Naive thymus-derived CD4-positive, alpha-beta T cell (primary cell): ENCODE measurements around the gene ARMC9. TPM values are rescaled to one million over a fixed set of nuclear protein-coding genes. Genes with fewer than 3 reads are reported as not detected.
A peak's percentile ranks its signal among the peaks of the same experiment; 100 is the strongest.
"Not testable (repeated sequence)": the region's sequence is repeated elsewhere in the genome, so short reads cannot be mapped to it uniquely, and the experiment has no call there.

Source experiments
- ATAC-seq: fragments of 150-1000 bp; cut with Tn5 transposase; 2 replicates; pipeline ENCODE4 v1.10.0; 2021; ENCODE audit warnings: mild to moderate bottlenecking, moderate library complexity
- CTCF ChIA-PET: fragments of 350-600 bp; sonication (Branson Sonifier 250); formaldehyde crosslinking; loops from one replicate; lab custom pipeline; 2021; ENCODE audit warnings: antibody characterized with exemption; lab: Charles Lee
- POLR2A ChIA-PET: fragments of 350-600 bp; sonication (Branson Sonifier 250); formaldehyde crosslinking; loops from one replicate; lab custom pipeline; 2021; ENCODE audit warnings: antibody characterized with exemption, inconsistent platforms; lab: Charles Lee
- DNase-seq, 9 donors: peaks; one replicate each; pipeline versions ENCODE4 v3.0.0 to v3.0.0-alpha.2; 2020 to 2022; ENCODE audit warnings: mixed read lengths in 1 of 9
- H3K27ac ChIP-seq: one replicate; pipeline ENCODE4 v1.7.0; 2013; ENCODE audit warnings: mild to moderate bottlenecking, low read depth, low read length, moderate library complexity
- H3K27me3 ChIP-seq, 2 donors: one replicate each; pipeline ENCODE4 v1.7.0; 2013; ENCODE audit warnings: low read length in 2 of 2, mild to moderate bottlenecking in 2 of 2, moderate library complexity in 2 of 2; ENCODE audit not compliant: control insufficient read depth in 2 of 2, insufficient read depth in 2 of 2
- H3K36me3 ChIP-seq, 3 experiments: 1 replicate in 2 of 3; 2 replicates in 1 of 3; pipeline ENCODE4 v1.7.0; 2013; ENCODE audit warnings: low read length in 3 of 3, mild to moderate bottlenecking in 3 of 3, moderate library complexity in 1 of 3; ENCODE audit not compliant: insufficient read depth in 3 of 3, control insufficient read depth in 2 of 3
- H3K4me1 ChIP-seq, 2 donors: one replicate each; pipeline ENCODE4 v1.7.0; 2013; ENCODE audit warnings: low read length in 2 of 2, mild to moderate bottlenecking in 2 of 2, moderate library complexity in 1 of 2; ENCODE audit not compliant: control insufficient read depth in 2 of 2, insufficient read depth in 2 of 2
- H3K4me3 ChIP-seq: 2 replicates; pipeline ENCODE4 v1.7.0; 2013; ENCODE audit warnings: mild to moderate bottlenecking, low read length
- H3K9me3 ChIP-seq, 3 experiments: 1 replicate in 2 of 3; 2 replicates in 1 of 3; pipeline ENCODE4 v1.7.0; 2013; ENCODE audit warnings: low read length in 3 of 3; ENCODE audit not compliant: control insufficient read depth in 2 of 3
- H3K27ac Mint-ChIP-seq, 9 donors: one replicate each; pipeline ENCODE4 v1.8.0; 2020 to 2022; ENCODE audit warnings: mixed read lengths in 9 of 9, mild to moderate bottlenecking in 8 of 9, moderate library complexity in 5 of 9, inconsistent platforms in 2 of 9
- H3K27me3 Mint-ChIP-seq, 5 donors: one replicate each; pipeline ENCODE4 v1.8.0; 2021 to 2022; ENCODE audit warnings: mixed read lengths in 5 of 5, mild to moderate bottlenecking in 1 of 5
- H3K36me3 Mint-ChIP-seq, 5 donors: one replicate each; pipeline ENCODE4 v1.8.0; 2020 to 2022; ENCODE audit warnings: mixed read lengths in 5 of 5, mild to moderate bottlenecking in 3 of 5, inconsistent platforms in 1 of 5
- H3K4me1 Mint-ChIP-seq, 7 donors: one replicate each; pipeline ENCODE4 v1.8.0; 2020 to 2022; ENCODE audit warnings: mixed read lengths in 7 of 7, mild to moderate bottlenecking in 3 of 7, inconsistent platforms in 1 of 7
- H3K4me3 Mint-ChIP-seq, 10 donors: one replicate each; pipeline ENCODE4 v1.8.0; 2020 to 2022; ENCODE audit warnings: mild to moderate bottlenecking in 10 of 10, mixed read lengths in 10 of 10, moderate library complexity in 6 of 10, inconsistent platforms in 2 of 10
- H3K9me3 Mint-ChIP-seq, 11 donors: one replicate each; pipeline ENCODE4 v1.8.0; 2020 to 2022; ENCODE audit warnings: mixed read lengths in 11 of 11, mild to moderate bottlenecking in 4 of 11, inconsistent platforms in 1 of 11, moderate library complexity in 1 of 11
- intact Hi-C, 2 donors: fragments of 100-400 bp; cut with micrococcal nuclease; formaldehyde crosslinking; loops; one replicate each; pipeline ENCODE4 v1.15.1; 2023
- polyA plus RNA-seq, 2 donors: library from polyadenylated mRNA; unstranded; fragments of 300-500 nt; fragmentation: Illumina TruSeq; gene quantifications; one replicate each; pipeline ENCODE4 v1.2.3, GENCODE V29; 2021
- total RNA-seq, 6 experiments: library from RNA in 5 of 6; stranded (reverse) in 5 of 6; gene quantifications; 1 replicate in 5 of 6; 2 replicates in 1 of 6; pipeline ENCODE4 v1.2.3 and lab custom pipeline; 2021 to 2026

Gene ARMC9
- total and polyA plus RNA-seq, 7 experiments from 2014 or later: 0.45 to 2.0 (median 0.85) TPM

GRCh38 chr2:231397928-231398294 is 199.5 kb downstream of the ARMC9 start:
- Mint-ChIP-seq H3K27me3 (peaks cover 15 to 39% (median 20%) of the 10 kb centered on the region in 5 donors), H3K9me3 (no peaks in the 10 kb centered on the region), H3K27ac (no peak overlapping the region), H3K4me1 (peaks cover 0 to 17% (median 8%) of the 10 kb centered on the region in 7 donors), H3K4me3 (peak overlapping the region in 1 of 10 donors; percentile 53), H3K36me3 (no peaks in the 10 kb centered on the region)
- DNase-seq (no peak), ATAC-seq (no peak)
- Histone ChIP-seq H3K4me3 (no peak overlapping the region), H3K4me1 (peaks cover 0 to 10% of the 10 kb centered on the region in 2 donors), H3K27ac (no peak overlapping the region), H3K36me3 (no peaks in the 10 kb centered on the region), H3K9me3 (no peaks in the 10 kb centered on the region), H3K27me3 (no peaks in the 10 kb centered on the region)
- POLR2A ChIA-PET: no interaction called here
- intact Hi-C loops: no loop called here
- CTCF ChIA-PET: no interaction called here

DNA sequence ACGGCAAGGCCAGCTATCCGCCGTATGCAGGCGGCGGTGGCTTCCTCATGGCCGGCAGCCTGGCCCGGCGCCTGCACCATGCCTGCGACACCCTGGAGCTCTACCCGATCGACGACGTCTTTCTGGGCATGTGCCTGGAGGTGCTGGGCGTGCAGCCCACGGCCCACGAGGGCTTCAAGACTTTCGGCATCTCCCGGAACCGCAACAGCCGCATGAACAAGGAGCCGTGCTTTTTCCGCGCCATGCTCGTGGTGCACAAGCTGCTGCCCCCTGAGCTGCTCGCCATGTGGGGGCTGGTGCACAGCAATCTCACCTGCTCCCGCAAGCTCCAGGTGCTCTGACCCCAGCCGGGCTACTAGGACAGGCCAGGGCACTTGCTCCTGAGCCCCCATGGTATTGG is 200.2 kb downstream of the ARMC9 start:
- peaks cover 0 to 7% of the 10 kb centered on the region in 2 donors for H3K4me1 ChIP-seq
- DNase-seq (no peak), ATAC-seq (no peak)
- H3K27ac ChIP-seq: no peak overlapping the region
- no peak overlapping the region for H3K4me3 Mint-ChIP-seq
- no peaks in the 10 kb centered on the region for H3K36me3 ChIP-seq
- H3K36me3 Mint-ChIP-seq: no peaks in the 10 kb centered on the region
- H3K27ac Mint-ChIP-seq: no peak overlapping the region
- no peaks in the 10 kb centered on the region for H3K27me3 ChIP-seq
- H3K9me3 Mint-ChIP-seq: no peaks in the 10 kb centered on the region
- POLR2A ChIA-PET: no interaction called here
- peaks cover 0 to 11% (median 5%) of the 10 kb centered on the region in 7 donors for H3K4me1 Mint-ChIP-seq
- no peaks in the 10 kb centered on the region for H3K9me3 ChIP-seq
- no peak overlapping the region for H3K4me3 ChIP-seq
- H3K27me3 Mint-ChIP-seq: peaks cover 11 to 35% (median 20%) of the 10 kb centered on the region in 5 donors
- intact Hi-C loops: no loop called here
- CTCF ChIA-PET: no interaction called here

DNA sequence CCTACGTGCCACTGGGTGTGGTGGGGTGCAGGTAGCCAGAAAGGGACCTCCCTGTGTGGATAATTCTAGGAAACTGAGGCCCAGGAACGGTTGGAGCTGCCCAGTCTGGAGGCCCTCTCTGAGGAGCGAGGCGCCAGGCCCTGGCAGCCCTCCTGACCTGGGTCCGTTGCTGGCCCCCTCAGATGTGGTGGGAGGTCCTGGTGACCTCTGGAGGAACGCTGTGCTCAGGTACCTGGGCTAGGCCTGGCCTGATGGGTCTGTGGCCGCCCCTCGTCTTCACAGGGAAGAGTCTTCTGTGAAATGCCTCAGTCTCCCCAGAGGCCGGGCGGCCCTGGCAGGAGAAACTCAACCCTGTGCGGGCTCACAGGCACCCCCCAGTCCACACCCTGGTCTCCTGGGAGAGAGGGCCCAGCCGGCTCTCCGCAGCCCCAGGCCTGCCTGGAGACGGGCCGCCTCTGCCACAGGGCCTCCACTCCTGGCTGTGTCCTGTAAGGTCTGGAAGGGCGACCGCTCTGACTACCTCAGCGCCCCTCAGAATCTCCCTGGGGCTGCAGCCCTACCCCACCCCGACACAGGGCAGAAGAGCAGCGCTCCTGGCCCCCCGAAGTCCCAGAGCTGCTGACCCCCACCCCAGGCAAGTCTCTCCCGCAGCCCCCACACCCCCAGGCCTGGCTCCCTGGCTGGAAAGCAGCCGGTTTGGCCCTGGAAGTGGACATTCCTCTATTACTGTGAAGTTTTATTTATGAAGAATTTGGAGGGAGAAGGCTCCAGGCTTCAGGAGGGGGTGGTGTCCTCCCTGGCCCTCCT is 200.8 kb downstream of the ARMC9 start:
- H3K9me3 ChIP-seq: no peaks in the 10 kb centered on the region
- no peak overlapping the region for H3K27ac ChIP-seq
- Mint-ChIP-seq H3K27ac (no peak overlapping the region), H3K36me3 (no peaks in the 10 kb centered on the region), H3K9me3 (no peaks in the 10 kb centered on the region), H3K27me3 (peaks cover 9 to 33% (median 18%) of the 10 kb centered on the region in 5 donors), H3K4me1 (peaks cover 0 to 8% (median 5%) of the 10 kb centered on the region in 7 donors), H3K4me3 (no peak overlapping the region)
- H3K36me3 ChIP-seq: no peaks in the 10 kb centered on the region
- DNase-seq: no peak
- no peaks in the 10 kb centered on the region for H3K27me3 ChIP-seq
- ChIA-PET CTCF (no interaction called here), POLR2A (no interaction called here)
- no peak overlapping the region for H3K4me3 ChIP-seq
- intact Hi-C loops: no loop called here
- H3K4me1 ChIP-seq: no peaks in the 10 kb centered on the region
- ATAC-seq: no peak

DNA sequence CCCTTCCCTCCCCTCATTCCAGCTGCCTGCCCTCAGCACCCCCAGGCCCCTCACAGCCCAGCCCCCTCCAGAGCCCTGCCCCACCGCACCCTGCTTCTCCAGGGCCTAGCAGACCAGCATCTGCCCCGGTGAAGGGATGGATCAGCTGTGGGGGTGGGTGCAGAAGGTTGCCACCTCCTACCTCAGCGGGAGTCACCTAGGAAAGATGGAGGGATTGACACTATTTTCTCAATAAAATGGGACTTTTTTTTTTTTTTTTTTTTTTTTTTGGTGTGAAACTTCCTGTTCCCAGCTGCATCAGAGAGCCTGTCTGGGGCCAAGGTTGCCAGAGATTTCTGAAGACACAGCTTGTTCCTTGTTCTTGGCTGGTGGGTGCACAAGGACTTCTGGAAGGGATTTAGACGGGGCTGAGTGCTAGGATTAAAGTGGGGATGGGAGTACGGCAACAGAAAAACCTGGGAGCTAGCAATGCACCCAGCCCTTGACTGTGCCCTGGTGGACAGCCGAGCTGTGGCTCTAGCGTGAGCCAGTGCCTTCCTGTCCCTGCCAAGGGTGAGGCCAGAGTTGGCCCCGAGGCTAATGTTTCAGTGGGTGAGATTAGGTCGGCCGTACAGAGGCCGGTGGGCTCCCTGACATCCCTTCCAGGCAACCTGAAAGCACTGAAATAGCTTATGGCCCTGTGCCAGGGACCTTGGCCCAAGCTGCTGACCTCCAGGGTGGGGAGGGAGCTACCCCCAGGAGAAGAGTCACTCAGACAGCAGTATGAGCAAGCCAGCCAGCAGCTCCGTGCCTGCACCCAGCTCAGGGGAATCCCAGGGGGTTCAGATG is 201.6 kb downstream of the ARMC9 start:
- Mint-ChIP-seq H3K27me3 (peaks cover 1 to 27% (median 9%) of the 10 kb centered on the region in 5 donors), H3K27ac (no peak overlapping the region), H3K4me3 (no peak overlapping the region), H3K36me3 (no peaks in the 10 kb centered on the region), H3K4me1 (peaks cover 0 to 7% (median 2%) of the 10 kb centered on the region in 7 donors), H3K9me3 (no peaks in the 10 kb centered on the region)
- no peak overlapping the region for H3K4me3 ChIP-seq
- no peaks in the 10 kb centered on the region for H3K36me3 ChIP-seq
- no peaks in the 10 kb centered on the region for H3K4me1 ChIP-seq
- no peaks in the 10 kb centered on the region for H3K9me3 ChIP-seq
- intact Hi-C loops: no loop called here
- ATAC-seq (no peak), DNase-seq (no peak)
- ChIA-PET CTCF (interaction anchor here (0.7 kb wide), 1 partner anchor 275 kb away, joined by 3 read pairs; the partner anchor contains the start of gene HTR2B), POLR2A (interaction anchor here (0.6 kb wide), 1 partner anchor 53 kb away, joined by 3 read pairs; no protein-coding TSS in a partner anchor)
- H3K27ac ChIP-seq: no peak overlapping the region
- no peaks in the 10 kb centered on the region for H3K27me3 ChIP-seq

DNA sequence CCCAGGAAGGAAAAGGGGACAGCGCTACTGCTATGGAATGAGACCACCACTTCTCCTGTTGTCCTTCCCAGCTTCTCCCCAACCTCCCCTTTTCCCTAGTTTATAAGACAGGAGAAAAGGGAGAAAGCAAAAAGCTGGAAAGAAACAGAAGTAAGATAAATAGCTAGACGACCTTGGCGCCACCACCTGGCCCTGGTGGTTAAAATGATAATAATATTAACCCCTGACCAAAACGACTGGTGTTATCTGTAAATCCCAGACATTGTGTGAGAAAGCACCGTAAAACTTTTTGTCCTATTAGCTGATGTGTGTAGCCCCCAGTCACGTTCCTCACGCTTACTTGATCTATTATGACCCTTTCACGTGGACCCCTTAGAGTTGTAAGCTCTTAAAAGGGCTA is 202.2 kb downstream of the ARMC9 start:
- H3K27ac ChIP-seq, H3K36me3 Mint-ChIP-seq, H3K27me3 ChIP-seq, H3K9me3 Mint-ChIP-seq, H3K27ac Mint-ChIP-seq, POLR2A ChIA-PET, ATAC-seq, H3K9me3 ChIP-seq, H3K4me3 Mint-ChIP-seq, intact Hi-C loops, DNase-seq, H3K36me3 ChIP-seq, H3K4me3 ChIP-seq, H3K4me1 ChIP-seq: not testable (repeated sequence)
- Mint-ChIP-seq H3K27me3 (peaks cover 0 to 25% (median 8%) of the 10 kb centered on the region in 5 donors), H3K4me1 (peaks cover 3 to 13% (median 6%) of the 10 kb centered on the region in 7 donors)
- CTCF ChIA-PET: interaction anchor here (0.7 kb wide), 1 partner anchor 276 kb away, joined by 3 read pairs; the partner anchor contains the start of gene HTR2B

DNA sequence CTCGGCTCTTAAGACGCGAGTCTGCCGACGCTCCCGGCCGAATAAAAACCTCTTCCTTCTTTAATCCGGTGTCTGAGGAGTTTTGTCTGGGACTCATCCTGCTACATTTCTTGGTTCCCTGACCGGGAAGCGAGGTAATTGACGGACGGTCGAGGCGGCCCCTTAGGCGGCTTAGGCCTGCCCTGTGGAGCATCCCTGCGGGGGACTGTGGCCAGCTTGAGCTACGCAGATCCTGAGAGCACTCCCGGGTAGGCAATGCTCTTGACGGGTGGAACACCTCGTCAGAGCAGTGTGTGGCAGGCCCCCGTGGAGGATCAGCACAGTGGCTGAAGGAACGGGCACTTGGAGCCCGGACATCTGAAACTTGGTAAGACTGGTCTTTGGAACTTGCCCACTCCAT is 202.7 kb downstream of the ARMC9 start:
- intact Hi-C loops, POLR2A ChIA-PET, H3K9me3 Mint-ChIP-seq, H3K27ac ChIP-seq, DNase-seq, H3K9me3 ChIP-seq, H3K27ac Mint-ChIP-seq, CTCF ChIA-PET, H3K4me1 ChIP-seq, H3K4me3 ChIP-seq, H3K27me3 ChIP-seq, H3K4me3 Mint-ChIP-seq, H3K36me3 ChIP-seq, ATAC-seq, H3K36me3 Mint-ChIP-seq: not testable (repeated sequence)
- Mint-ChIP-seq H3K27me3 (peaks cover 0 to 25% (median 8%) of the 10 kb centered on the region in 5 donors), H3K4me1 (peaks cover 8 to 16% (median 10%) of the 10 kb centered on the region in 7 donors)
